Stimulated activated CD8-positive, alpha-beta memory T cell treated with anti-CD3 and anti-CD28 coated beads, Interleukin-7, amount 100 ng/mL, for 1 hour (primary cell): ENCODE data around the gene CCT2.

ENCODE experiments used
- DNase-seq, 2 donors: peaks; one replicate each; pipeline ENCODE4 v3.0.0-alpha.2; 2020; ENCODE audit warnings: low read depth in 2 of 2

Gene CCT2

DNA sequence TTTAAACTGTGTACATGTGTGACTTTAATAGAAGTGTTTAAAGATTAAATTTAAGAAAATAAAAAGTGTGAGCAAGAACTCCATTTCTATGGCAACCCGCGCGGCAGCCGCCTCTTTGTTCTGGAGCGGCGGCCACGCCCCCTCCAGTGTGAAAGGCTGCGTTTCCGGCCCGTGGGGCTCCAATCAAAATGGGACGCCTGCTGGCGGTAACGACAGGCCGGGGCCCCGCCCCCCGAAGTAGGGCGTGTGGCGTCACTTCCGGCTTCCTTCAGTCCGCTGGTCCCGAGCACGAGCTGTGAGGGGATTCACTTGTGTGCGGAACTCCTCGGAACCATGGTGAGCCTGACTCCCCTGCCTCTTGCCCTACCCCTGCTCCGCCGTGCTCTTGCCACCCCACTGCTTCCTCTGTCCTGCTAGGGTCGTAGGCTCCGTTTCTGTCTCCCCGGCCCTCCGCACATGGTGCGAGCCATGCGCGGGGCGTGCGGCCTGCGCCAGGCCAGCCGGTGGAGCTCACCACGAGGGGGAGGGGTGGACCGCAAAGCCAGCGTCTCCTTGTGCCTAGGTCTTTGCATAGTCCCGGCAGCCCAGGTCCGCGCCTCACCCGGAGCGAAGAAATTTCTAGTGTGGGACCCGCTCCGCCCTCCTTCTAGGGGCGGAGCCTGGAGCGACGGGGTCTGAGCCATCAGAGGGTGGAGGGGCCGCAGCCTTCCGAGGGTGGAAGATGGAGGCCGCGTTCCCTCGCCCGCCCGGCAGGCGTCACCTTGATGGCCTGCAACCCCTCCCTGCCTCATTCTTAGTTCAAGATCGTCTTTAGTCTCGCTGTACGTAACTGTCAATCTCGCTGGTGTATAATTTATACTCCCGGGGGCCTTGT lies at the start of gene CCT2:
CCT2 (plus strand) TSS at position 271 of the 874 bp plus-strand sequence; CDS start at position 334, 63 bp downstream.
- DNase-seq = peak; percentile 93 to 95

- DNase-seq = no peak
Observed at GRCh38 chr12:69540987-69541386, 44.3 kb upstream of the CCT2 start.

- DNase-seq = no peak
Observed at GRCh38 chr12:69544087-69544486, 41.2 kb upstream of the CCT2 start.

DNA sequence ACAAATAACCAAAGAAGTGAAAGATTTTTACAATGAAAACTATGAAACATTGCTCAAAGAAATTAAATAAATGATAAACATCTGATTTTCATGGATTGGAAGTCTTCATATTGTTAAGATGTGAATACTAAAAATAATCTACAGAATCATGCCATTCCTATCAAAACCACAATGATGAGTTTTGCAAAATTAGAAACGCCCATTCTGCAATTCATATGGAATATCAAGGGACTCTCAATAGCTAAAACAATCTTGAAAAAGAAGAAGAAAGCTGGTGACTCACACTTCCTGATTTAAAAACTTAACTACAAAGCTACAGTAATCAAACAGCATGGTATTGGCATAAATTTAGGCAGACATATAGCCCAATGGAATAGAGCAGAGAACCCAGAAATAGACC lies 40.2 kb upstream of the CCT2 start:
- no peak for DNase-seq

- DNase-seq = no peak
Observed at GRCh38 chr12:69546693-69547438, 38.4 kb upstream of the CCT2 start.

DNA sequence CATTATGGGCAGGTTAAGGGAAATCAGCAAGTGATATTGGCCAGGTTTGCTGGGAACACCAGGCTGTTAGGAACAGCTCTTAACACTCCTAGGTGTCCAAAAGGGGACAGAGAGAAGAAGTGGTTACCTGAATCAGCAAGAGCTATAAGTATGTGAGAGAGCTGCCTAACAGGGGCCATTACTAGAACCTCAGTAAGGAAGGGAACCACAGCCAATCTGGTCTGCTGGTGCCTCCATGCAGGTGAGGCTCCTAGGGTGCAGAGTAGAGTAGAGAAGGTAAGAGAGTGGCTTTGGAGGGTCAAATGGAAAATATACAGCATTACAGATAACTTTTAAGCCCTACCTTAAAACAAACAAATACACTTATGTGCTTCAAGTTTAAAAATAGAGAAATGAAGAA lies 36.6 kb upstream of the CCT2 start:
- no peak for DNase-seq

- no peak for DNase-seq
Observed at GRCh38 chr12:69550569-69551350, 34.5 kb upstream of the CCT2 start.

DNA sequence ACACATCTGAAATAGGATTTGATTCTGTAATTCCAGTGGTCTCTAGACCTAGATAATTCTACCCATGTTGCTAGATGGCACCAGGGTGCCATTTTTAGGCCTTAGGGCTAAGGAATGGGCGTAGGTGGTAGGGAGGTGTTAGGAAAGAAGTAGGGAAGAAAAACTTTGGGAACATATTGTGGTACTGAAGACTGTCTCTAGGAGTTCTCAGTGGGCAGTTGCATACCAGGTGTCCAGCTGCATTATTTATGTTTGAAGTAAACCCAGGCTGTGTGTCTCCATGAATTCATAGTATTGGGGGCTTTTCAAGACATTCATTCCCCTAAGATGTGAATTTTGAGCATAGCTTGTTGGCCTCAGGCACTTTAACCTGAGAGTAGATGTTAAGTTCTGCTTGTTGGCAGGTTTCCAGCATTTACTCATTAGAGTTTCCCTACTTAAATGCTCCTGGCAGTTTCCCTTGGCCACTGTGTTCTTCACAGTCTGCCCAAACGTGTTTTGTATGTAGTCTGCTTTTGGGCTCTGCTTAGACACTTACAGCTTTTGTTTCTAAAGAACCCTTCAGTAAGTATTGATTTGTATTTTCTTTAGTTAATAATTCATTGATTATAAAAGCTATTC lies 31.5 kb upstream of the CCT2 start:
- no peak for DNase-seq

DNA sequence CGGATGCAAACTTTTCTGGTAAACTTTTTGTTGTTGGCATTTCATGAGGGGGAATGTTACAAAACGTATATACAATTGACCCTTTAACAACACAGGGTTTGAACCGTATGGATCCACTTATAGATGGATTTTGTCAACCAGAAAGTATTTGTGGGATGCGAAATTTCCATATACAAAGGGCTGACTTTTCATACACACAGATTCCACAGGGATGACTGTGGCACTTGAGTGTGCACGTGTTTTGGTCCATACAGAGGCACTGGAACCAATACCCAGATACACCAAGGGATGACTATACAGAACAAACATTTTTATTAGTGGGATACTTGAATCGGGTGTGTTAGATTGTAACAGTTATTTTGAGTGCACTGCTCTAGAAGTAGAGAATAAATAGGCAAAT lies 29.8 kb upstream of the CCT2 start:
- no peak for DNase-seq

DNA sequence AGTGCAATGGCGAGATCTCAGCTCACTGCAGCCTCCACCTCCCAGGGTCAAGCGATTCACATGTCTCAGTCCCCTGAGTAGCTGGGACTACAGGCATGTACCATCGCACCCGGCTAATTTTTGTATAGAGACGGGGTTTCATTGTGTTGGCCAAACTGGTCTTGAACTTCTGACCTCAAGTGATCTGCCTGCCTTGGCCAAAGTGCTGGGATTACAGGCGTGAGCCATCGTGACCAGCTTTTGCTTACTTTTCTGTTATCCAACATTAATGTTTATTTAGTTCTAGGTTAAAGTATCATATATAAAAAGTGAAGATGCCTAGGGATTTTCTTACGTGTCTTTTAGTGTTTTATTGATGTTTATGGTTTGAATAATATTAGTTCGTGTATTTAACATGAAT lies 28.9 kb upstream of the CCT2 start:
- DNase-seq = no peak

DNA sequence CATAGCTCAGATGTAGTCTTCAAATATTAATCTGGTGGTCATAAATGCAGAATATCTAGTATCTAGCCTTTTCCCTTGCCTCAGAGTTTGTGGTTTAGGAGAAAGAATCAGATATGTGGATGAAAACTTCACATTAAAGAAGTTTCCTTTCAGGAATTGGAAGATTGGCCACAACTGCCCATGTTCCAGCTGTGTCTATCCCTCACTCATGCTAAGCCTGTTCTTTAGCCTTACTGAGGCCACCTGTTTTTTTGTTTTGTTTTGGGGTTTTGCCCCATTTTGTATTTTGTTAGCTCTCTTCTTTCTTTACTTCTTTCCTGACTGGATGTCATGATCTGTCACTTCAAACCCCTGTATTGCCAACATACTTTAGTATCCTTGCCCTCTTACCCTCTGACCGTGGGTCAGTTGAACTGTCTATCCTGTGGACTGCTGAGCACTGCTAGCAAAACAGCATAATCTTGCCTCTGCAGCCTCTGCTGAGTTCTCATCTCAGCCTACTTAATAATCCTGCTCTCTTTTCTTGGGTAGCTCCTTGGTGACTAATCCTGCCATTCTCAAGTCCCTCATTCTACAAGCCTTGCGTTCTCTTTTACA lies 22.0 kb upstream of the CCT2 start:
- DNase-seq = no peak

DNA sequence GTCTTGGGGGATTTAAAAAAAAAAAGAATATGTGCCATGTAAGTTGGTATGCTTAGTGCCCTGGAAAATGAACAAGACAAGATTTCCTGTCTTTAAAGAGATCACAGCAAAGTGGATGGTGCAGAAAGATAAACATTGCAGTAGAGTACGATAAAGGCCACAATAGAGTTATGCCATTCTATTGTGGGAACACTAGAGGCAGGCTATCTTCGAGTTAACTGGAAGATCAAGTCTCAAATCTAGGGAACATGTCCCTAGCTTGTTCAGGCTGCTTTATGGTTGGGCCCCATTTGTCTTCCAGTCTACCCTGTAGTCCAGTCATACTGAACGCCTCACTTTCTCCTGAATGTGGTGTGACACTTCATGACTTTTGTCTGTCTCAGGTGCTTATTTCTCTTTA lies 18.7 kb upstream of the CCT2 start:
- no peak for DNase-seq

DNA sequence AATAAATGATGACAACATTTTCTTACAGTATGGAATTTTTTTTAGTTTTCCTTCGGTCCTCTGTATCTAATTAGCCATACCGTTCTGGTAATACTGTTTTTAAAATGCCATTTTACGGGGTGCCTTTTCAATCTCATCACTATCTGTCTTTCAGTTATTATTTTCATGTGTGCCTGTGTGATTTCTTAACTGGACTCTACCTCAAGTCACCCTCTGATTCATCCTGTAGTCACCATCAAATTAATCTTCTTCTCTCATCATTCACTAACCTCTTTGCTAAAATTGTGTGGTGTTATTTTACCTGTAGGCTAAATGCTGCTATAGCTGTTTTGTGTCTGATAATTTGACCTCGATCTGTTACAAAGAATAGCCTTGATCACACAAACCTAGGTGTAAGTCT lies 16.0 kb upstream of the CCT2 start:
- DNase-seq = no peak

DNA sequence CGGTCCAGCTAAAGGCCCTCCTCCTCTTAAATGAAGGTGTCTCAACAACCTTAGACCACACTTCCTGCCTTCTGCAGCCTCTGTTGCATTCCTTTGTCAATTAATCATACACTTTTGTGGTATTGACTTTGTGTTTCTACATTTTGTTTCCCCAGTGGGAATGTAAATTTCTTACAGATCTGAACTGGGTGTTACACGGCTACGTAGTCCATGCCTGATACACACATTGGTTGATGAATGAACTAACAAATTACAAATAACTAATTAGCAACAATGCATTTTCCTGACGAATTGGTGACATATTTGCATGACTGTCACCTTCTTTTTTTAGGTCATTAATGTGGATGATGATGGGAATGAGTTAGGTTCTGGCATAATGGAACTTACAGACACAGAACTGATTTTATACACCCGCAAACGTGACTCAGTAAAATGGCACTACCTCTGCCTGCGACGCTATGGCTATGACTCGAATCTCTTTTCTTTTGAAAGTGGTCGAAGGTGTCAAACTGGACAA lies 15.2 kb upstream of the CCT2 start:
- DNase-seq = no peak

- peak; percentile 1 to 28 for DNase-seq
Observed at GRCh38 chr12:69570545-69571399, 14.5 kb upstream of the CCT2 start.

- DNase-seq = no peak
Observed at GRCh38 chr12:69575346-69575745, 9.9 kb upstream of the CCT2 start.

- no peak for DNase-seq
Observed at GRCh38 chr12:69578283-69578682, 7.0 kb upstream of the CCT2 start.

GRCh38 chr12:69579029-69579428 lies 6.2 kb upstream of the CCT2 start:
- DNase-seq = no peak

GRCh38 chr12:69580074-69580473 lies 5.2 kb upstream of the CCT2 start:
- DNase-seq = no peak

DNA sequence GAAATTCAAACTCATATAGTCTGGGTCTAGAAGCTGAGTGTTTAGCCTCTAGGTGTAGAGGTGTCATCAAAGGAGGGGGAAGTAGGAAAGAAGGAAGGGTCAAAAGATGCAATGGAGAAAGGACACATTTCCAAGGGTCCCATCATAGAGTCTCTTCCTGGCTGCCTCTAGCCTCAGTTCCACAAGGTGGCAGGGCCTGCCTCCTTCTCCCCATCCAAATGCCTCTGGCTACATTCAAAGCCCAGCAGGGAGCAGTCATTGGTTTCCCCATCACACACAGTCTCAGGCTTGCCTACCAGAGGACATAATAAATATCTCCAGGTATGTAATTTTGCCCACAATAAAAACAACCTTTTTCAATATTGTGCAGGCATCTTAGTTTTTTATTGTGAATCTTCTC lies 2.1 kb upstream of the CCT2 start:
- no peak for DNase-seq
